ENCODE measurements around the gene HMSD.

HMSD gene

DNA sequence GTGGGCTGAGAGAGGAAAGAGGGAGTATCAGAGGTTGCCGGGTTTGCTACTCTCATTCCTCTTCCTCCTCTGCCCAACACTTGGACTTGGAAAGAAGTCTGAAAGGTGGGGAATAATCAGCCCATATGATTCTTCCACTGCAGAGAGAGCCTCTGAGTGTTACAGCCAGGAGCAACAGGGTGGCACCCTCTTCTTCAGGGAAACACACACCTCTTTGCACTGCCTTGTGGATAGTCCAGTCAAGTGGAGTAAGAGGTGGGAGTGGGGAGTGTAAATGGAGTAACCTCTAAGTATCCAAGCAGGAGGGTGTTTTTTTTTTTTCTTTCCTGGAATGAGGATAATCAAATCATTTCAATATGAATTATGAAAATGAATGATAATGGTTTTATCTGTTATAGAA is 11.8 kb downstream of the HMSD start:
- DNase-seq: no peak

- no peak for DNase-seq
These were observed 12.4 kb downstream of the HMSD start for GRCh38 chr18:63961435-63961980.

- no peak for DNase-seq
These were observed 13.0 kb downstream of the HMSD start for GRCh38 chr18:63962137-63962536.

- DNase-seq: no peak
These were observed 14.6 kb downstream of the HMSD start for GRCh38 chr18:63963615-63964256.

DNA sequence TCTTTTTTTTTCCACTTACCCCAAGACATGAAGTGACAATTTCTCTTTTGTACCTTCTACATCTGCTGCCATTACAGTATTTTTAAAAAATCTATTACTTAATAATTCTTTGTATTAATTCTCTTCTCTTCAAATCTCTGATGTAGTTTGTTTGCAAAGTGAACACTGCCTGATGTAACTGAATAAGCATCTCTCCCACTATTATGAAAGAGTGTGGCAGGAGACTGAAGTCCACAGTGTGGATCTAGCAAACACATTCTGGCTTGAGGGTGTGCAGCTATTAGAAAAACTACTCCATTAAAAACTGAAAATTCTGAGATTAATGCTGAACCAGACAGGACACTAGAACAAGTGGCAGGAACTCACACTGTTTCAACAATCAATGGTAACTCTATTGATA is 15.8 kb downstream of the HMSD start:
- DNase-seq: no peak

- DNase-seq: no peak
These were observed 16.7 kb downstream of the HMSD start for GRCh38 chr18:63965716-63966330.

DNA sequence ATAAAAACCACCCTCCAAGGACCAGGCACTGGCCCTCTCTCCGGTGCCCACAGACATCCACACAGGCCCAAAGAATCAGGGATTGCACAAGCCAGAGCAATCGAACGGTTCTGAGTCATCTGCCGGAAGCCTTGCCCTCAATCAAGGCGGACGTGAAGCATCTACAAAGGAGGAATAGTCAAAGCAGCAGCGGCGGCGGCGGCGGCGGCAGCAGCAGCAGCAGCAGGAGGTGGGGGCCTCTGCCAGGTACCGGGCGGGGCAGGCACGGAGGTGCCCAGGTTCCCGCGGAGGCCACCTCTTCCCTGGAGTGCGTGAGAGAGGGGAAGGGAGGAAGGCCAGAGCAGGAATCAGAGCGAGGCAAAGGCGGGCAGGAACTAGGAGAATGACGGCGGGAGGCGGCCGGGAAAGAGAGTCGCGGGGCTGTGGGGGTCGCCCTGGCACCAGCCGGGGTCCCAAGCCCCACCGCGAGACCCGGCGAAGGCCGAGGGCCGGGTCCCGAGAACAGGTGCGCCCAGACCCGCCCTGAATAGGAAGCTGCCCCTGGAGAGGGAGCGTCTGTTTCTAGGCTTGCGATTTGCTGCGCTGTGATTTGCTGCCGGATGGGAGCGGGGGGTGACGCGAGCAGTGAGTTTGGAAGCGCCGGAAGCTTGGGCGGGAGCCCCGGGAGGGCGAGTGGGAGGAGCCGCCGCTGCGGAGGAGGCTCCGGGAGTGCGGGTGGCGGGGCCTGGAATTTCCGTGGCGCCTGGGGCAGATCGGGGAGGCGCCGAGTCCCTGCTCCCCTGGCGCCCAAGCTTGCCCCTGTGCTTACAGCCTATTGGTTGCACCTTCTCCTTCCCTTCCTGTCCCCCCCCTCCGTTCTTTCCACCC is 21.1 kb downstream of the HMSD start, which contains the start of gene SERPINB8:
Gene SERPINB8 (plus strand): TSS at position 140 of the 867 bp plus-strand sequence. CDS start 8,228 bp downstream, outside the sequence.
- peak; percentile 76 for DNase-seq

- no peak for DNase-seq
These were observed 21.7 kb downstream of the HMSD start for GRCh38 chr18:63970809-63971205.

DNA sequence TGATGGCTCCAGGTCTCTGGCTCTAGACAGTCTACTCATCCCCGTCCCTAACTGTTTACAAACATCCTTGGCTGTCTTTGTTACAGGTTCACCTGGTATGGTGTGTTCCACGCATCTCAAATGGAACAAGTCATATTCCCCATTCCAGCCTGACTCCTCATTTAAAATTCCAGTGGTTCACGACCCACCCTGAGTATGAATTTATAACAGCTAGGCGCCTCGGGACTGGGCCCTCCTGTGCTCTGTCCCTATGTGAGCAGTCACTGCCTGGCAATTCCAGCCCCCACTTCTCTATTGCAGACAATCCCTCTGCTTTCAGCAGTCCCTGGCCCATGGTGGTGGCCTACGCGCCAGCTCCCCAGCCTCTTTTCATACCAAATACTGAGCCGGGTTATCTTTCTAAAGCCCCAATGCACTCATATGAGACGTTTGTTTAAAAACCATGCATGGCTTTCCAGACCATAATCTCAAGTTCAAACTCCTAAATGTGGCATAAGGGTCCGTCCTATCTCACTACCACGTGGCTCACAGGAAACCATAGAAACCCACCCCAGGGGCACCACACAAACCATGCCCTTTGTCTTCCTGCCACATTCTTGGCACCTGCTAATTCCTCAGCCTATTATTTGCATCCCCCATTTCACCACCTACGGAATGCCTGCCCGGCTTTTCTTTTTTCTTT is 22.4 kb downstream of the HMSD start:
- no peak for DNase-seq

DNA sequence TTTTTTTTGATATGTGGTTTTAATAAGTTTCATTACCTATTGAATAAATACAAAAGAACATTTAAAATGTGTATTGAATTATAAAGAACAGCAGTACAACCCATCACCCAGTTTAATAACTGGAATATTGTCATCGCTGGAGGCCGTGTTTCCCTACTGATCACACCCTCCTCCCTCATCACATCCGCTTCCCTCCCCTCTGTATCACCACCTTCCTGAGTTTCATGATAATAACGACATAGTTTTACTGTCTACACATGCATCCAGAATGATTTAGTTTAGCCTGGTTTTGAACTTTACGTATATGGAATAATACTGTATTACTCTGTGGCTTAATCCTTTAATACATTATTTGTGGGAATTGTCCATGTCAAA is 22.9 kb downstream of the HMSD start:
- DNase-seq: no peak

DNA sequence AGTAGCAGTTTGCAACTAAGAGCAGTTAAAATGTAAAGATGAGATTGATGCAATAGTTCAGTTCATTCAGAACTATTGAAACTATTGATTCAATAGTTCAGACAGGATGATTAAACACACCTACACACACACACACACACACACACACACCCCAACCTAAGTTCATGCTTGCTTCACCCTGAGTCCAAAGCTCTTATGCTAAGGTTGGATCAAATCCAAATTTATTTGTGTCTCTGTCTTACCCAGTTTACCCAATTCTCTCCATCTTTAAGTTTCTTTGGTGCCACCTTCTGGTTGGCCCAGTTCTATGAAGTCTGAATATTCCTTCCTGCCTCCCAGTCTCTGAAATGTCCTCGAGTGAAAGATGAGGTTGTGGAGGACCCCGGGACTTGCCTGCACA is 25.9 kb downstream of the HMSD start:
- DNase-seq: no peak

- DNase-seq: no peak
These were observed 26.5 kb downstream of the HMSD start for GRCh38 chr18:63975628-63976027.

DNA sequence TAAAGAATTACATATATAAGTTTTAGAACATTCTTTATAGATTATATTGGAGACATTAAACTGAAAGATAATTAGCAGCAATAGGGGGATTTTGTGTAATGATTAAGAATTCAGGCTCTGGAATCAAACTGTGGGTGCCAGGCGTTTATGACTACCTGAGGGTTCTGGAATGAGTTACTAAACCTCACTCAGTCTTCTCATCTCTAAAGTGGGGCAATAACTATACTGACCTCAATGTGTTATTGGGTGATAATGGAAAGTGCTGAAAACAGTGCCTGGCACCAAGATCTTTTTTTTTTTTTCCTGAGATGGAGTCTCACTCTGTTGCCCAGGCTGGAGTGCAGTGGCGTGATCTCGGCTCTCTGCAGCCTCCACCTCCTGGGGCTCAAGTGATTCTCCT is 27.9 kb downstream of the HMSD start:
- DNase-seq: no peak

- no peak for DNase-seq
These were observed 30.4 kb downstream of the HMSD start for GRCh38 chr18:63979409-63979920.

- DNase-seq: no peak
These were observed 30.9 kb downstream of the HMSD start for GRCh38 chr18:63980027-63980426.

DNA sequence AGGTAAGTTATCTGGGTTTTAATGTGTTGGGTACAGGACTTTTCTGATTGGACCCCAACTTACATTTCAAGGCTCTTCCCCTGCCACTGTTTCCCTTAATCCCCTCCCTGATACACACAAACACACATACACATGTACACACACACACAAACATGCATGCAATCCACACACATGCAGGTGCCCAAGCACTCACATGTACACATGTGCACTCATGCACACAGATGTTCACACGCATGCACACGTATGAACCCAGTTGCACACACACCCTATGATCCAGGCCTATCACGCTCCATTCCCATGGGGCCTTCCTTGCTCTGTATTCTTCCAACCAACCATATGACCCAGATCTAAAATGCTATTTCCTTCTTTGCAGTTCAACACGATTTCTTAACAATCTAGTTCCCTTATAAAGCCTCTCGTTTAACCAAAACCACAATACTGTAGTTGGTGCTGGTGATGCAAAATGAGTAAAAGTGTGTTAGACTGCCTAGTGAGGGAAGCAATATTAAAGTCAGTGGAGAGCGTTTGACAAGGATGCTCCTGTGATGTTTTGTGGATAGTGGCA is 31.9 kb downstream of the HMSD start:
- no peak for DNase-seq

GRCh38 chr18:63981719-63982118 is 32.6 kb downstream of the HMSD start:
- DNase-seq: no peak

GRCh38 chr18:63982361-63982760 is 33.3 kb downstream of the HMSD start:
- DNase-seq: no peak

GRCh38 chr18:63986885-63987284 is 37.8 kb downstream of the HMSD start:
- DNase-seq: no peak

- DNase-seq: no peak
These were observed 38.6 kb downstream of the HMSD start for GRCh38 chr18:63987743-63988142.

- DNase-seq: no peak
These were observed 43.6 kb downstream of the HMSD start for GRCh38 chr18:63992751-63993150.

- peak; percentile 49 for DNase-seq
These were observed 45.8 kb downstream of the HMSD start for GRCh38 chr18:63994783-63995399.
